HUES64 (cell line): Measurements from ENCODE around the gene AP3M1.

ENCODE experiments used
- H3K27ac ChIP-seq: 2 replicates; pipeline ENCODE4 v1.7.0; 2013; ENCODE audit warnings: low read depth, low read length, inconsistent platforms
- H3K27me3 ChIP-seq: 2 replicates; pipeline ENCODE4 v1.6.1; 2013; ENCODE audit warnings: mild to moderate bottlenecking, low read length; ENCODE audit not compliant: insufficient read depth
- H3K36me3 ChIP-seq: 2 replicates; pipeline ENCODE4 v1.6.1; 2013; ENCODE audit warnings: mild to moderate bottlenecking, low read length; ENCODE audit not compliant: insufficient read depth
- H3K4me1 ChIP-seq: 2 replicates; pipeline ENCODE4 v1.6.1; 2013; ENCODE audit warnings: mild to moderate bottlenecking, low read length, moderate library complexity; ENCODE audit not compliant: insufficient read depth
- H3K4me3 ChIP-seq: 2 replicates; pipeline ENCODE4 v1.5.1; 2013; ENCODE audit warnings: mild to moderate bottlenecking, low read length, moderate library complexity
- H3K9ac ChIP-seq: 2 replicates; pipeline ENCODE4 v1.6.1; 2013; ENCODE audit warnings: mild to moderate bottlenecking, low read depth, low read length
- H3K9me3 ChIP-seq: 2 replicates; pipeline ENCODE4 v1.6.1; 2013; ENCODE audit warnings: low read depth, low read length; ENCODE audit not compliant: insufficient read depth
- WGBS: fragments of 150-250, 120-280 bp; methylation state at CpG from one replicate; pipeline ENCODE4 v1.1.7; 2013; ENCODE audit warnings: missing lambda C conversion rate; 5-methylcytosine and 5-hydroxymethylcytosine counted together

The AP3M1 gene

DNA sequence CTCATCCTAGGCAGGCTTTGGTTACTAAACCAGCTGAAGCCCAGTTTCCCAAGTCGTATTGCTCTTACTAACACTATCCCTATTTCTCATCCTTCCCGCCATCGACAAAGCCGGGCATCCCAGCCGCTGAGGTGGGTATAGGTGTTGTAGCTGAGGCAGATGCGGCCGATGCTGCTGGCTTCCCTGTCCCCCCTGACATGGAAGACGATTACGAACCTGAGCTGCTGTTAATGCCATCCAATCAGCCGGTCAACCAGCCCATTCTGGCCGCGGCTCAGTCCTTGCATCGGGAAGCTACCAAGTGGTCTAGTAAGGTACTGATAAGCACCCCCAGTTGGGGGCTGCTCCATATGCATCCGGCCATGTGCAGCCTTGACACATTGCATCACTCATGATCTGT is 38.8 kb downstream of the AP3M1 start:
- 96% methylated on average over 14 of the region's 14 CpGs for WGBS
- H3K36me3 ChIP-seq: peaks cover 99% of the 10 kb centered on the region

DNA sequence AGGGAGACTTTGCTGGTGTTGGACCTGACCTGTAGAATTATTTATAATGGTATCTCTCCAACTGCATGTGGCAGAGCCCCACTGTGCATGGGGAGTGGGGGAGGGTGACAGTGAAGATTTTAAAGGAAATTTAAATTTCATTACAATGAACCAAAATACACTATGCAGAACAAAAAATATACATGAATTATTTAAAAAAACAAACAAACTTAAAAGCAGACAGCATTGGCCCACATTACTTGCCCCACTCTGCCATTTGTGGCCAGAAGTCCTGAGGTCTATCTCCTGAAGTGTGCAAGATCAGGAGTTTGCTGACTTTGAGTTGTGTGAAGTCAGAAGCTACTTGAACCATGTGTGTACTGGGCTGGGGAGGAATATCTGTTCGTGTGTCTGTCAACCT is 40.5 kb downstream of the AP3M1 start:
- Histone ChIP-seq H3K27me3 (no peaks in the 10 kb centered on the region), H3K4me3 (no peak overlapping the region), H3K4me1 (no peaks in the 10 kb centered on the region), H3K36me3 (peaks cover 97% of the 10 kb centered on the region), H3K27ac (no peak overlapping the region), H3K9me3 (no peaks in the 10 kb centered on the region), H3K9ac (no peak overlapping the region)
- 92% methylated on average over 1 of the region's 1 CpG for WGBS

More for the DNA sequence above, 38.8 kb downstream of the AP3M1 start:
- no peaks in the 10 kb centered on the region for H3K27me3 ChIP-seq
- no peak overlapping the region for H3K4me3 ChIP-seq
- H3K27ac ChIP-seq: no peak overlapping the region
- H3K4me1 ChIP-seq: no peaks in the 10 kb centered on the region
- no peak overlapping the region for H3K9ac ChIP-seq
- no peaks in the 10 kb centered on the region for H3K9me3 ChIP-seq

DNA sequence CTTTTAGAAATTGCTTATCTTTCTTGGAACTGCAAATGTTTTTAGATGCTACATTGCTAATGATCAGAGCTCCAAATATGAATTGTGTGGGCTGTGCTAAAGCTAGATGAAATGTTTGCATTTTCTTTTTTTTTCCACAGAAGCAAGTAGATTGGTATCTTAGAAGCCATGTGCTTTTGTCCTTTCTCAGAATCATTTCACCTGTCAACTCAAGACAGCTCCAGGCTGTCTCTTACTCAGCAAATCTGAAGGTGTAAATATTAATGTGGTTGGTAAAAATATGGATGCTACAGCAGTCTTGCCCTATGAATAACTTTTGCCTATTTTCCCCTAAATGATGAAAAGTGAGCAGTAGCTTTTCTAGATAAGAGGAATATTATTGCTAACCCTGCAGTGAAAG is 41.2 kb downstream of the AP3M1 start:
- Histone ChIP-seq H3K4me1 (no peaks in the 10 kb centered on the region), H3K27me3 (no peaks in the 10 kb centered on the region), H3K9me3 (no peaks in the 10 kb centered on the region), H3K4me3 (no peak overlapping the region), H3K27ac (no peak overlapping the region), H3K9ac (no peak overlapping the region), H3K36me3 (peaks cover 97% of the 10 kb centered on the region)

DNA sequence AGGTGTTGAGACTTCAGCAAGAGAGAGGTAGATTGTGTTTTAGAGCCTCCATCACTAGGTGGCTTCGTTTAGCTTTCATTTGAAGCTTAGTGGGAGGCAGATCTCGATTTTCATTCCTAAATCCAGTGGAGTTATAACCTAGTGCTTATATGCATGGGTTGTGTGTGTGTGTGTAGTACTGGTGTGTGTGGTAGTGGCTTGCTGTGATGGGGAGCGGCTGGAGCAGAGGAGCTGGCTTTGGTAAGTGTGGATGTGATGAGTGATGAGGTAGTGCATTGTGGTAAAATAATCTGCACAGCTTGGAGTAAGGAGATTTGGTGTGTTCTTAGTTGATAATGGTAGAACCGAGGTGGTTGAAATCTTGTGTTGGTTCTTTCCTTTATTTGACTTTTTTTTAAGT is 43.2 kb downstream of the AP3M1 start:
- Histone ChIP-seq H3K9me3 (no peaks in the 10 kb centered on the region), H3K4me3 (no peak overlapping the region), H3K36me3 (peaks cover 97% of the 10 kb centered on the region), H3K27ac (no peak overlapping the region), H3K27me3 (no peaks in the 10 kb centered on the region), H3K9ac (no peak overlapping the region), H3K4me1 (no peaks in the 10 kb centered on the region)
- WGBS: 96% methylated on average over 4 of the region's 4 CpGs

DNA sequence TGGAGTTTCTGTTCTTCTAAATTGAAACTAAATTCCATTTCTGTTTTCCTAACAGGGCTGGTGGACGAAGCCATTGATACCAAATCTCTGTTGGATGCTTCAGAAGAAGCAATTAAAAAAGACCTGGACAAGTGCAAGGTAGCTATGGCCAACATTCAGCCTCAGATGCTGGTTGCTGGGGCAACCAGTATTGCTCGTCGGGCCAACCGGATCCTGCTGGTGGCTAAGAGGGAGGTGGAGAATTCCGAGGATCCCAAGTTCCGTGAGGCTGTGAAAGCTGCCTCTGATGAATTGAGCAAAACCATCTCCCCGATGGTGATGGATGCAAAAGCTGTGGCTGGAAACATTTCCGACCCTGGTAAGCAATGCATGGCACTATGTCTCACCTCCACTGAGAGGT is 45.6 kb downstream of the AP3M1 start:
- Histone ChIP-seq H3K27ac (no peak overlapping the region), H3K36me3 (peaks cover 96% of the 10 kb centered on the region), H3K9ac (no peak overlapping the region), H3K9me3 (no peaks in the 10 kb centered on the region), H3K4me3 (no peak overlapping the region), H3K4me1 (no peaks in the 10 kb centered on the region), H3K27me3 (no peaks in the 10 kb centered on the region)
- WGBS: 91% methylated on average over 8 of the region's 8 CpGs

DNA sequence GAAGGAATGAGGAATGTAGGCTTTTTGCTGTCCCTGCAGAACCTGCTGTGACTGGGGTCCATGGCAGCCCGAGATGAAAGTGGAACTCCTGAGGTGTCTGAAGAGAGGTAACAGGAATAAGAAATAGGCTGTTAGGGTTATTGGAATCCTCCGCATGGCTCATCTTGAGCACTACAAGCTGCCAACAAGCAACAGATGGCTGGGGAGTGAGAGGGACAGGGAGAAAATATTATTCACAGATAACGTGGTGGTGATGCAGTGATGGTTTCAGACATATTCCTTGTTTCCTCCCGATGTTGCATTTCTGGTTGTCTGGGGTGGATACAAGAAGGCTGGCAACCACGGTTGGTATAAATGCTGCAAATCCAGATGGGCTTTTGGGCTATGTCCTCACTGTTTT is 46.1 kb downstream of the AP3M1 start:
- Histone ChIP-seq H3K27me3 (no peaks in the 10 kb centered on the region), H3K9me3 (no peaks in the 10 kb centered on the region), H3K36me3 (peaks cover 96% of the 10 kb centered on the region), H3K4me3 (no peak overlapping the region), H3K9ac (no peak overlapping the region), H3K27ac (no peak overlapping the region), H3K4me1 (no peaks in the 10 kb centered on the region)
- WGBS: 97% methylated on average over 5 of the region's 5 CpGs

DNA sequence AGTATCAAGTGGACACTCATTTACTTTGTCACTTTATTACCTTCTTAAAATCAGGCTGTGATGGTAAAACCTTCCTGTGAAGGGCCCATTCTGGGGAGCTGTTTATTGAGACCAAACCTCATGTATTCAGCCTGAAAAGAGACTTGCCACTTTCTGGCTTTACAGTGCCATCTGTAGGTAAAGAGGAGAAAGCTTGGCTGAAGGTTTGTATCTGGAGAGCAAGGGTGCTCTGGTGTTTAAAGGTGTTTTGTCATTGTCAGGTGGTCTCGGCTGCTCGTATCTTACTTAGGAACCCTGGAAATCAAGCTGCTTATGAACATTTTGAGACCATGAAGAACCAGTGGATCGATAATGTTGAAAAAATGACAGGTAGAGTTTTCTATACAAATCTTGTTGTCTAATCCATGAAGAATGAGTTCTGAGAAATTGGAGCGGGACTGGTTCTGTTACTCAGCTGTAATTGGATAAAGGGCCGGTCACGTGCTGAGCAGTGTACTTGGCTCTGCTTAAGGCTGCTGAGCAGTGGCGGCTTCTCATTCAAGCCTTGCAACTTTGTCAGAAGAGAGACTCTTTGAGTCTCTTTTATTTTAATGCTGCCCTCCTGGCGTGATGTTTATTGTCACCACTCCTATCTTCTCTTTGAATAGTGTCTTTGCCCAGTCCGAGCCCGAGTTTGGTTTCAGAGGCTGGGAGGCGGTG is 46.9 kb downstream of the AP3M1 start:
- Histone ChIP-seq H3K36me3 (peaks cover 96% of the 10 kb centered on the region), H3K4me3 (no peak overlapping the region), H3K27me3 (no peaks in the 10 kb centered on the region), H3K9ac (no peak overlapping the region), H3K27ac (no peak overlapping the region), H3K4me1 (no peaks in the 10 kb centered on the region), H3K9me3 (no peaks in the 10 kb centered on the region)
- 91% methylated on average over 11 of the region's 11 CpGs for WGBS

DNA sequence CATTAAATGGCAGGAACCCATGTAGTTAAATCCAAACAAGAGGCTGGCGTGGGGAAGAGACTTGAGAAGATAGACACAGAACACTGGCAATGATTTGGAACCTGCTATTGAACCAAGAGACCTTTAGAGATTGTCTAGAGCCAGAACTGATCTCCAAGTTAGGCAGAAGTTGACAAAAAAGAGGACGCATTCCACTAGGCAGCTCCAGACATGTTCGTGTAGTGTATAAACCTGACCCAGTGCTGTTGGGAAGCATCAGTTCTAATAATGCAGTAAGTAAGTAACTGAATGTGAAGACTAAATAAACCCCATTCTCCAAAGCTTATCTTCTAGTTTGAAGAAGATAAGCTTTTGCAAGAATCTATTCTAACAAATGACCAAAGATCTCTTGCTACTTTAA is 50.8 kb downstream of the AP3M1 start:
- Histone ChIP-seq H3K4me1 (no peaks in the 10 kb centered on the region), H3K9ac (no peak overlapping the region), H3K36me3 (peaks cover 99% of the 10 kb centered on the region), H3K27me3 (no peaks in the 10 kb centered on the region), H3K4me3 (no peak overlapping the region), H3K27ac (no peak overlapping the region), H3K9me3 (no peaks in the 10 kb centered on the region)
- 93% methylated on average over 3 of the region's 3 CpGs for WGBS

DNA sequence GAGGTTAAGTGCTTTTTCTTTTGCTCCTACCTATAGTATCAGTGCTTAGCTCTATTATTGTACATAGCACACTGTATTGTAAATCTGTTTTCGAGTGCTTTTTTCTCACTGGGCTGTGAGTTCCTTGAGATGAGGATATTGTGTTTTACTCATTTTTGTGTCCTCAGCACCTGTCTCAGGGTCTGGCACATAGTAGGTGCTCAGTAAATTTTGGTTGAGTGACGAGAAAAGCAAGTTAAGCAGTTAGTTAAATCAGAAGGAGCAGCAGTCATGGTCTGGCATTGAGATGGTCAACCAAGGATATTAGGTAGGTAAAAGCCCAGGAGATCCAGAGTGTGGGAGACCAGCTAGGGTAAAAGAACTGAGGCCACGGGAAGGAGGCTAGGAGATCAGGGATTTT is 51.2 kb downstream of the AP3M1 start:
- Histone ChIP-seq H3K9ac (no peak overlapping the region), H3K36me3 (peaks cover 99% of the 10 kb centered on the region), H3K9me3 (no peaks in the 10 kb centered on the region), H3K27me3 (no peaks in the 10 kb centered on the region), H3K27ac (no peak overlapping the region), H3K4me3 (no peak overlapping the region), H3K4me1 (no peaks in the 10 kb centered on the region)
- WGBS: 88% methylated on average over 3 of the region's 3 CpGs

DNA sequence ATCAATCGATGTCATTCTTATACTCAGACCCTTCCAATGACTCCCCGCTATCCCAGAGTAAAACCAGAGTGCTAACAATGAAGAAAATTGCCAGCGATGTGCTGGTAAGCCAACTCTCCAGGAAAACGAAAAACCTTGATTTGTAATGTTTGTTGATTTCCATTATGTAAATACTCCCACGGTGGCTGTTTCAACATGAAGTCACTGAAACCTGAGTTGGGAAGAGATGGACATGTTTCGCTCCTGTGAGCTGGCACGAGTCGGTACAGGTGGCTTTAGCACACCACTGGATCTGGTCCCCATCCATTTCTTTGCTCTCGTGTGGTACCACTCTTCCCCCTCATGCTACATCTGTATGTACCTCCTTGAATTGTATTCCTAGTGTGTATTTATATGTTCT is 52.9 kb downstream of the AP3M1 start:
- 95% methylated on average over 9 of the region's 9 CpGs for WGBS
- Histone ChIP-seq H3K9ac (no peak overlapping the region), H3K27me3 (no peaks in the 10 kb centered on the region), H3K4me1 (no peaks in the 10 kb centered on the region), H3K9me3 (no peaks in the 10 kb centered on the region), H3K27ac (no peak overlapping the region), H3K36me3 (peaks cover 99% of the 10 kb centered on the region), H3K4me3 (no peak overlapping the region)

DNA sequence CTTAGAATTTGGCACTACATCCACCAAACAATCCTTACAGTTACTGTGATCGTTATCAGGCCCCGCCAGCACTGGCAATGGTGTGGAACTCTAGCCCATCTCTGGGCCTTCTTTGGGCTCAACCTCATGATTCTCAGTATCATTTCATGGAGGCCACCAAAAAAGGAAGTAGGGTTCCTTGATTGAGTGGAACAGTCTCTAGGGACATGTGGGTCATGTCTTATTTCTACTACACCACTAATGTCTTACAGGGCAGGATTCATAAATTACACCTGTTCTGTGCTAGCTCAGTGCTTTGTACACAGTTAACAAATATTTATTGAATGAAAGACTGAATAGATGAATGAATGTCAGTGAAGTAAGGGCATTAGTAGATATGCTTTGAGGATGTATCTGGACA is 53.9 kb downstream of the AP3M1 start:
- H3K4me3 ChIP-seq: no peak overlapping the region
- H3K27me3 ChIP-seq: no peaks in the 10 kb centered on the region
- H3K27ac ChIP-seq: no peak overlapping the region
- 97% methylated on average over 2 of the region's 2 CpGs for WGBS
- no peak overlapping the region for H3K9ac ChIP-seq
- peaks cover 98% of the 10 kb centered on the region for H3K36me3 ChIP-seq
- H3K4me1 ChIP-seq: no peaks in the 10 kb centered on the region
- H3K9me3 ChIP-seq: no peaks in the 10 kb centered on the region

DNA sequence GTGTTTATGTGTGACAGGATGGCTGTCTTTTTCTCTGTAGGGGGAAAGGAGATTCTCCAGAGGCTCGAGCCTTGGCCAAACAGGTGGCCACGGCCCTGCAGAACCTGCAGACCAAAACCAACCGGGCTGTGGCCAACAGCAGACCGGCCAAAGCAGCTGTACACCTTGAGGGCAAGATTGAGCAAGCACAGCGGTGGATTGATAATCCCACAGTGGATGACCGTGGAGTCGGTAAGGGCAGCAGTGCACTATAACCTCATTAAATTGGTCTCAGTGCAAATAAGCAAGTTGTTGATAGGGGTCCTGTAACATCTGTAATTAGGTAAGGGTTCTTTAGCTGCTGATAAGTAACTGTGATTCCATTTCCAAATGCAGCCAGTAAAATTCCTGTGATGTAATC is 56.4 kb downstream of the AP3M1 start:
- H3K9ac ChIP-seq: no peak overlapping the region
- WGBS: 95% methylated on average over 7 of the region's 7 CpGs
- H3K27me3 ChIP-seq: no peaks in the 10 kb centered on the region
- H3K4me1 ChIP-seq: no peaks in the 10 kb centered on the region
- no peak overlapping the region for H3K4me3 ChIP-seq
- H3K36me3 ChIP-seq: peaks cover 97% of the 10 kb centered on the region
- H3K27ac ChIP-seq: no peak overlapping the region
- H3K9me3 ChIP-seq: no peaks in the 10 kb centered on the region
